BE2C (cell line): ENCODE results near the gene AKAP4.

Experiments used
- DNase-seq: peaks from one replicate; pipeline ENCODE4 v3.0.0-alpha.2; 2020
- H3K27me3 ChIP-seq: fragments of 250-450 bp; sonication (Bioruptor Pico); 2 replicates; pipeline ENCODE4 v1.5.1; 2020; ENCODE audit warnings: mild to moderate bottlenecking
- H3K36me3 ChIP-seq: fragments of 250-450 bp; sonication (Bioruptor Pico); 2 replicates; pipeline ENCODE4 v1.5.1; 2020; ENCODE audit warnings: mild to moderate bottlenecking
- H3K4me1 ChIP-seq: fragments of 250-450 bp; sonication (Bioruptor Pico); 2 replicates; pipeline ENCODE4 v1.5.1; 2020
- H3K4me3 ChIP-seq: 2 replicates; pipeline ENCODE4 v1.5.1; 2011; ENCODE audit warnings: low read depth, low read length
- H3K9me3 ChIP-seq: fragments of 250-450 bp; sonication (Bioruptor Pico); 2 replicates; pipeline ENCODE4 v1.5.1; 2020
- TF ChIP-seq, protein P1 (sequence below): IDR thresholded peaks from 2 replicates; pipeline ENCODE4 v1.5.1; 2012; ENCODE audit warnings: mild to moderate bottlenecking, low read depth, low read length

AKAP4 gene

DNA sequence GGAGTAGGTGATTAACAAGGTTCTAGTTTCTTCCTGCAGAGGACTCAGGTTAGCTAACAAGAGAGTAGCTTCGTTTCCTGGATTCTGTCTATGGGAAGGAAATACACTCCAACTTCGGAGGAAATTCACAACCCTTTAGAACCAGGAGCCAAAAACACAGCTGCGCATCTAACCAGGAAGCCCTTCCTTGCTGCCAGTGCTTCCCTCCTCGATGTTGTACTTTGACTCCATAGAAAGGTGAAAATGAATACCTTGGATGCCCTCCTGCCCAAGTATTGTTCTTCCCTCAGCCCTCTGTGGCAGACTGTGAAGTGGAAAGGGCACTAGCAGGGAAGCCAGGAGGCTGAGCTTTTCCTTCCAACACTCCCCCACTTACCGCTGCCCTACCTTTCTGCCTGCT is 35.1 kb downstream of the AKAP4 start:
- no peak for DNase-seq
- Histone ChIP-seq H3K9me3 (no peaks in the 10 kb centered on the region), H3K4me1 (no peaks in the 10 kb centered on the region), H3K36me3 (no peaks in the 10 kb centered on the region), H3K4me3 (no peak overlapping the region), H3K27me3 (no peaks in the 10 kb centered on the region)
- TF ChIP-seq, protein P1, sequence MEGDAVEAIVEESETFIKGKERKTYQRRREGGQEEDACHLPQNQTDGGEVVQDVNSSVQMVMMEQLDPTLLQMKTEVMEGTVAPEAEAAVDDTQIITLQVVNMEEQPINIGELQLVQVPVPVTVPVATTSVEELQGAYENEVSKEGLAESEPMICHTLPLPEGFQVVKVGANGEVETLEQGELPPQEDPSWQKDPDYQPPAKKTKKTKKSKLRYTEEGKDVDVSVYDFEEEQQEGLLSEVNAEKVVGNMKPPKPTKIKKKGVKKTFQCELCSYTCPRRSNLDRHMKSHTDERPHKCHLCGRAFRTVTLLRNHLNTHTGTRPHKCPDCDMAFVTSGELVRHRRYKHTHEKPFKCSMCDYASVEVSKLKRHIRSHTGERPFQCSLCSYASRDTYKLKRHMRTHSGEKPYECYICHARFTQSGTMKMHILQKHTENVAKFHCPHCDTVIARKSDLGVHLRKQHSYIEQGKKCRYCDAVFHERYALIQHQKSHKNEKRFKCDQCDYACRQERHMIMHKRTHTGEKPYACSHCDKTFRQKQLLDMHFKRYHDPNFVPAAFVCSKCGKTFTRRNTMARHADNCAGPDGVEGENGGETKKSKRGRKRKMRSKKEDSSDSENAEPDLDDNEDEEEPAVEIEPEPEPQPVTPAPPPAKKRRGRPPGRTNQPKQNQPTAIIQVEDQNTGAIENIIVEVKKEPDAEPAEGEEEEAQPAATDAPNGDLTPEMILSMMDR = no peak

DNA sequence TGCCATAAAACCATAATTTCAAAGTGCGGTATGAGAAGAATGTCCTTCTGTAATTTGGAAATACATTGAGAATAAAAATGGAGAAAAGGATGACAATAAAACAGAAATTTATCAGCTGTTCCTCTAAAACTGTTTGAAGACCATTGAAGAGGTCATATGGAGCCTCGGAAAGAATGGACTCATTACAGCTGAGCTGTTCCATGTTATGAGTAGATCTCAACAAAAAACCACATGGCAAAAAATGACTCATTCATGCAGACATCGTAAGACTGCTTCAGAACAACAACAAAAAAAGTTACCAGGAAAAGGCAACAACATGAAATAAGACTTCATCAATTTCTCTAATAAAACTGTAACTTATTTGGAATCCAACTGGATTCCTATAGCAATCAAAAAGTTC is 39.7 kb downstream of the AKAP4 start:
- Histone ChIP-seq H3K9me3 (no peaks in the 10 kb centered on the region), H3K27me3 (no peaks in the 10 kb centered on the region), H3K36me3 (no peaks in the 10 kb centered on the region), H3K4me3 (no peak overlapping the region), H3K4me1 (no peaks in the 10 kb centered on the region)
- TF ChIP-seq, protein P1 = no peak
- no peak for DNase-seq

DNA sequence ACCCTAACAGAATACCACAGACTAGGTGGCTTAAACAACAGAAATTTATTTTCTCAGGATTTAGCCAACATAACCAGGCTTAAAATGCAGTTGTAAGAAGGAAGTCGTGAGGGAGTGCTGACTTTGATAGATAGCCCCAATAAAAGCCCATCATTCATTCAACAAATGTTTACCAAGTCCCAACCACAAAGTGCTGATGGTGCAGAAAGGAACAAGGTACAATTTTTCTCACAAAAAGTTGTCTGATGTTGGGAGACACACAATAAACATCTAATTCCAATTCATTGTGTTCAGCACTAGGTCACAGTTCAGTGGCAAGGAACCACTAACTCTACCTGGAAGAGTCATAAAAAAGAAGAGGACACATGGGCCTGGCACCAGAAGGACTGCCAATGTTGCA is 42.2 kb downstream of the AKAP4 start:
- Histone ChIP-seq H3K4me1 (no peaks in the 10 kb centered on the region), H3K36me3 (no peaks in the 10 kb centered on the region), H3K27me3 (no peaks in the 10 kb centered on the region), H3K4me3 (no peak overlapping the region), H3K9me3 (no peaks in the 10 kb centered on the region)
- TF ChIP-seq, protein P1 = no peak
- no peak for DNase-seq

DNA sequence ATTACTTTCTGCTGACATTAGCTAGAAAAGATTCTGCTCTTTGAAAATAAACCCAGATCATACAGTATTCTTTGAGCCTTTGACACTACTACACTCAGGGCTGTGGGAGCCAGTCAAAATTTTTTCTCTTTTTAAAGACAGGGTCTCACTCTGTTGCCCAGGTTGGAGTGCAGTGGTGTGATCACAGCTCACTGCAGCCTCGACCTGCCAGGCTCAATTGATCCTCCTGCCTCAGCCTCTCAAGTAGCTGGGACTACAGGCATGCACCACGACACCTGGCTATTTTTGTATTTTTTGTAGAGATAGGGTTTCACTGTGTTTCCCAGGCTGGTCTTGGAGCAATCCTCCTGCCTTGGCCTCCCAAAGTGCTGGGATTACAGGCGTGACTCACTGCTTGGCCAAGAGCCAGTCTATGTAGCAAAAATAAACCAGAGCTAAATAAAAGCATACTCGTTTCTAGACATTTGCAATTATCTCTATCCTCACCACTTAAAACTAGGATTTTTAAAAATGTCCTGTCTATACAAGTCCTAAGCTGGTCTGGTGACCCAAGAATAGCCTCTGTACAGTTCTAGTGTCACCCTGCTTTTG is 43.2 kb downstream of the AKAP4 start:
- DNase-seq = no peak
- no peaks in the 10 kb centered on the region for H3K4me1 ChIP-seq
- TF ChIP-seq, protein P1 = no peak
- H3K4me3 ChIP-seq = no peak overlapping the region
- no peaks in the 10 kb centered on the region for H3K36me3 ChIP-seq
- no peaks in the 10 kb centered on the region for H3K9me3 ChIP-seq
- H3K27me3 ChIP-seq = no peaks in the 10 kb centered on the region

DNA sequence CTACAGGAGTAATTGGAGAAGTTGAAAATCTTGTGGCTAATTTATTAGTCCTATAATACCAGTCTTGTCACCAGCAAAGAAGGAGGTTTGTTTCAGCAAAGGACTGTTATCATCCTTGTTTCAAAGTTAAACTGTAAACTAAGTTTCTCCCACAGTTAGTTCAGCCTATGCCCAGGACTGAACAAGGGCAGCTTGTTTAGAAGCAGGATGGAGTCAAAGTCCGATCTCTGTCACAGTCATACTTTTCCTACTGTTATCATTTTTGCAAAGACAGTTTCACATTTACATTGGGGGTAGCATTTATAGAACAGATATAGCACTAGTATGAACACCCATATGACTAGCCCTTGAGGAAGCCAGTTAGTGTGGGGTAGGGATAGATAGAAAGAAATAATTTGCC is 46.4 kb downstream of the AKAP4 start:
- TF ChIP-seq, protein P1 = no peak
- Histone ChIP-seq H3K36me3 (no peaks in the 10 kb centered on the region), H3K27me3 (no peaks in the 10 kb centered on the region), H3K4me1 (no peaks in the 10 kb centered on the region), H3K9me3 (no peaks in the 10 kb centered on the region), H3K4me3 (no peak overlapping the region)
- no peak for DNase-seq

DNA sequence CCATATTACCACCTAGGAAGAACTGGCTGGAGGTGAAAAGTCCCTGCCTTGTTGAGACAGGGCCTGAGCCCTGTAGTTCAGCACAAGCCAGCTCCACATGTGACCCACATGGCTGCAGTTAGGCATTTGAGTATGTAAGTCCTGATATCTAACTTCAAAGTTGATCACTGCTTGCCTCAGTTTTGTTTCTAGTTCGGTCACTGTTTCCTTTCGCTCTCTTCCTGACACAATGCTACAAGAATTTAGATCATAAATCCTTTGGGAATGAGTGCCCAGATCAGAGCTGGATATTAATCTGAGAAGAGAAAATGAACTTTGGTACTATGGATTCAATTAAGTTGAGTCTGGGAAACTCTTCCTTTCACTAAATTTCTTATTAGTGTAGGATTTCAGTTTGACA is 48.4 kb downstream of the AKAP4 start:
- Histone ChIP-seq H3K4me3 (no peak overlapping the region), H3K9me3 (no peaks in the 10 kb centered on the region), H3K27me3 (no peaks in the 10 kb centered on the region), H3K4me1 (no peaks in the 10 kb centered on the region), H3K36me3 (no peaks in the 10 kb centered on the region)
- no peak for DNase-seq
- TF ChIP-seq, protein P1 = no peak
